HG02870 (cell line): ENCODE results near the gene ADTRP.

ENCODE experiments used
- ATAC-seq: cut with Tn5 transposase; IDR thresholded peaks from one replicate; pipeline ENCODE4 v1.9.1; 2021; ENCODE audit warnings: mild to moderate bottlenecking, moderate library complexity; ENCODE audit not compliant: unreplicated experiment

The ADTRP gene

GRCh38 chr6:11778648-11779328 lies at the start of gene ADTRP:
TSS of gene ADTRP (minus strand) at chr6:11778803. CDS start at chr6:11778759, 44 bp downstream.
- no peak for ATAC-seq

DNA sequence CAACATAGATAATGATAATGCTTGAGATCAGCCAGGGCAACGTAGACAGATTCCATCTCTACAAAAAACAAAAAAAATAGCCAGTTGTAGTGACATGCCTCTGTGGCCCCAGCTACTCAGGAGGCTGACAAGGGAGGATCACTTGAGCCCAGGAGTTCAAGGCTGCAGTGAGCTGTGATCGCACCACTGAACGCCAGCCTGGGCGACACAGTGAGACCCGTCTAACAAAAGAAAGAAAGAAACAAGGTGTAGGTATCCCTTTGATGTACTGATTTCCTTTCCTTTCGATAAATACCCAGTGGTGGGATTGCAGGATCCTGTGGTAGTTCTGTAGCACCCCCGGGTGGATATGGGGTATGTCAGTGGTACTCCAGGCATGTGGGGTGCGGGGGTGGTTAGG lies 48.2 kb upstream of the ADTRP start:
- no peak for ATAC-seq

DNA sequence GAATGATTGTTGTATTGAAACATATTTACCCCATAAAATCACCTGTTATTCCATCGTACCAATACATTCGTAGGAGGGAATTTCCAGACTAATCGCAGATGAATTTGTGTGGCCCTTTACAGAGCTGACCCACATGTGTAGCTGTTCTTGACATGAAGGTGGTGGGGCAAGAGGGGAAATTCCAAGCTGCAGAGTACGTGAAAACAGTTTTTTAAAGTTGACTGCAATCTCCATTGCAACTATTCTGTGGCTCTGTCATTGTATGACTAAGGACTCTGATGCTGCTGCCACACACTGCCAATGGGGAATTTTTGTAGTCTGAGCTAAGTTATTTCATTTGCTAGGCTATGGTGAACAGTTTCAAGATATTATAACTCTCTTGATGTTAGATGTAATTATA lies 46.4 kb upstream of the ADTRP start:
- peak; percentile 78 for ATAC-seq

DNA sequence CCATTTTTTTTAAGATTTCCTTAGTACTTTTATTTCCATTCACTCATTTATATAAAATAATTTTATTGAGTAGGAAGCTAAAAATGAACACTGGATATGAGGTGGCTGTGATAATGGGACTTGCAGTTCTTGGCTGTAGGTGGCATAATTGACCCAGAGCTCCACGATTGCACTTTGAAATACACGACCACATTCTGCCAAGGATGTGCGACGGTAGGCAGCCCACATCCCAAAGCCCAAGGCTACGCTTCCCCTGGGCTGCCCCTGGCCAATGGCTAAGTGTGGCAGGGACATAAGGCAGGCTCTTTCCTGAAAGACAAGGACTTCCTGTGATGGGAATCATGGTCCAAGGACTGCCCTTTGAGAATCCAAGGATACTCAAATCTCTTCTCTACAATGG lies 43.7 kb upstream of the ADTRP start:
- ATAC-seq: no peak

- no peak for ATAC-seq
Observed at GRCh38 chr6:11821781-11822180, 43.2 kb upstream of the ADTRP start.

DNA sequence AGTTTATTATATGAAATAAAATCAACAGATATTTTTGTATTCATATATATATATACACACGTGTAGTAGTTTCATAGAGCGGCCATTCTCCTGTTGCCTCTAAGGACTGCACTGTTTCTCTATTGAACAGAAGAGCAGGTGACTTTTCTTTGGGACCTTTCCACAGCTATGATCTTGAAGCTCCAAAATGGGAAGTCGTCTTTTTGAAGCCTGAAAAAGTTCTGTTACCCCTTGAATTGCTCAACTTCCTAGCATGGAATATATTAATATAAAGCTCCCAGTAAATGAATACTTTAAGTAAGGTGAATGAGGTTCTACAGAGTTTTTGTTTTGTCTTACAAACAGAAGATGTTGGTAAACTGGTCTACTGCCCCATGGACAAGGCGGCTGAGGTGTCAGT lies 42.2 kb upstream of the ADTRP start:
- no peak for ATAC-seq

DNA sequence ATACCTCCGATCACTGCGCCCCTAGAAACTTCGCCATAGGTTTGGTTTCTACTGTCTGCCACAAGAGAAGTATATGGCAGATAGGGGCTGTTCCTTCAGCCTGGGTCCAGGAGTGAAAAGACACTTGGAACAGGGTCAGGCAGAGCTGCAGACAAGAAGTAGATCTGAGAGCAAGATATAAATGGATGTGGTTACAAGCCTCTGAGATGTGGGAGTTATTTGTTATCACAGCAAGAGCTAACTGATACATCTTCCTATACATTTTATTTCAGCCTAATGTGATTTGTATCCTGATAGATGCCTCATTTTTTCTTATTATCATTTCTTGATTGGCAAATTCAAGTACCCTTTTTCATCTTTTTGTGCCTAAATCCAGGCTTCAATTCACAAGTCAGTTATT lies 40.9 kb upstream of the ADTRP start:
- no peak for ATAC-seq

DNA sequence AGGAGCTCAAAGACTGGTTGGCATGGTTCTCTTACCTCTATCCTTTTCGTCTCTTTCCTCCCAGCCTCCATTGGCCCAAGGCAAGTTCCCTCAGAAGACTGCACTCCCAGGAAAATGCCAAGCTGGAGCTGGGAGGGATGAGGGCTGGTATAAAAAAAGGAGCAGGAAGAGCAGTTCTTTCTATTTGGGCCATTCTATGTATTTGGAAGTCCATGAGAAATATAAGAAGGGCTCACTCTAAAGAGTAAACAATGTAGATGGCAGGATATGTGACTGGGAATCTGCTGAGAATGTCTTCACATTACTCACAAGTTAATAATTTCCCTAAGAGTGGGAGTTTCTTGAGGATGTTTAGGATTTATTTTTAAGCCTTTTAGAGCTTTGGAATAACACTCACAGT lies 36.6 kb upstream of the ADTRP start:
- no peak for ATAC-seq

- no peak for ATAC-seq
Observed at GRCh38 chr6:11814819-11815218, 36.2 kb upstream of the ADTRP start.

DNA sequence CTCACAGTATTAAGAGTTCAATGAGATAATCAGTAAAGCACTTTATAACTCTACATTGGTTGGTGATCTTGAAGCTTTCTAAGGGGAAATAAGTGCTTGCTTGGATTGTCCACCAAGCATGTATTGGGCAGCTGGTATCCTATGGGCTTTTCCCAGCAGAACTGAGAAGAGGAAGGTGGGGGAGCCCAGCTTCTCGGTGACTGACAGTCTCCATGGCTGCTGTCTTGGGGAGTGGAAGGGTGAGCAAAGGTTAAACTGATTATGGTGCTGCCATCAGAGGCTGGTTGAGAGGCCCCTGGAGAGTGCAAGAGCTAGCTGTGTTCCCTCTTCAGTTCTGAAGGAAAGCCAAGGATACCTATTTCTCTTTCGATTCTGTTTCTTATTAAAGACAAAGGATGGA lies 35.5 kb upstream of the ADTRP start:
- no peak for ATAC-seq

- no peak for ATAC-seq
Observed at GRCh38 chr6:11813606-11814005, 35.0 kb upstream of the ADTRP start.

DNA sequence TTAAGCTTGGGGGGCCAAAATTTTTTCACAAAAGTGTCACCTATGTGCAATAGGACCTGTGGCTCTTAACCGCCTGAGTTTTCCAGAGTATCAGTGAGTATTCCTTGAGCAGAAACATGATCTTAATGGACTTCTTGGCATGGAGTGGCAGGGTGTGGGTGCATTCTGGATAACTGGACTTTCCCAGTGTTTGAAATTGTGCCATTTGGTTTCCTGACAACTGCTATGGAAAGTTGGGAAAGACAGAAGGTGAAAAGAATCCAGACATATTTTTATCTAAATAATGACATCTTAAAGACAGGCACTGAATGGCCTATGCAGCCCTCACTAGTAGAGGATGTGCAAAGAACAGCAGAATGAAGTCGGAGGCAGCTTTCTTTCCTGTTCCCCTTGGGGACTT lies 34.3 kb upstream of the ADTRP start:
- no peak for ATAC-seq

DNA sequence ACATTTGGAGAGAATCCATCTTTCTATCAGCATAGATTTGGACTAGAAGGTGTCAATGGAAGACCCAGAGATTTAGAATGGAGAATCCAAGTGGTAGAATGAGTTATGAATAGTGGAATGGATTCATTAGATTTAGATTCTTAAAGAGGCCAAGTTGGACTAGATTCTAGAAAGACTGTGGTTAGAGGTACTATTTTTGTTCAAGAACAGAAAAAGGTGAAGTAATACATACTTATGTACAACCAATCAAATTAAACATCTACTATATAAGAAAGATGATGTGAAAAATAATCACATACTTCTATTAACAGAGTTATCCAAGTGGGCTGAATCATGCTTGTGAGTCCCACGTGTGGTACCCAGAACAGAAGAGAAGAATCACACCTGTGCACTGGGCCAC lies 33.8 kb upstream of the ADTRP start:
- ATAC-seq: no peak

- ATAC-seq: no peak
Observed at GRCh38 chr6:11811644-11812264, 33.2 kb upstream of the ADTRP start.

DNA sequence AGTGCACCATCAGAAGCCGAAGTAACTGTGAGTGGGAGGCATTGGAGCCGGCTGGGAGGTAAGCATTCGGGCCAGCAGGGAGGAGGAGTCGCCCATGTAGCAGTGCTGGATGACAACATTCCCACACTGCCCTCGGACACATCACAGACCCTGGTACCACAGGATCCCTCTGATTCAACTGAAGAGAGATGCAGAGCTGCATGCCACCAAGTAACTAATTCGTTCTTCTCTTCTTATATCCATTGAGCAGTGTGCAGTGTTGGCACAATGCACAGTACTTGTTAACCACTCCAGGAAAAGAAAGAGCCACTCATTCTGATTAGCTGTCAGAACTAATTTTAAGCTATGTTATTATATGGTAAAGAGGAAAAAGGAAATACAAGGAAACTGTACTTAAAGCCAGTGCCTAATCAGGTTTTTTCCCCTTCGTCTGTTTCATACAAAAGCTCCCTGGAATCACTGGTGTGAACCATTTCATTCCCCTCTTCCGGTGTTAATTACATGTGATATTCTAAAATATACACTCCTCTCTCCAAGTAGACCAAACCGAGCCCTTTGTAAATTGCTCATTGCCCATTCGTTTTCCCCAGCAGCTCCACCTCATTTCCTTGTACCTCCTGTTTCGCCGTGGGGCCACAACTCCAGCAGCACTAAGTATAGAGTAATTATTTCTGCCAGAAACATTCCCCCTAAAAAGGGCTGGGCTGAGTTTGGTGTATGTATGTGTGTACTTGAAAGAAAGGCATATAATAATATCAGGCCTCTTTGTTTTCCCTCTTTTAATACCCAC lies 32.4 kb upstream of the ADTRP start:
- no peak for ATAC-seq

DNA sequence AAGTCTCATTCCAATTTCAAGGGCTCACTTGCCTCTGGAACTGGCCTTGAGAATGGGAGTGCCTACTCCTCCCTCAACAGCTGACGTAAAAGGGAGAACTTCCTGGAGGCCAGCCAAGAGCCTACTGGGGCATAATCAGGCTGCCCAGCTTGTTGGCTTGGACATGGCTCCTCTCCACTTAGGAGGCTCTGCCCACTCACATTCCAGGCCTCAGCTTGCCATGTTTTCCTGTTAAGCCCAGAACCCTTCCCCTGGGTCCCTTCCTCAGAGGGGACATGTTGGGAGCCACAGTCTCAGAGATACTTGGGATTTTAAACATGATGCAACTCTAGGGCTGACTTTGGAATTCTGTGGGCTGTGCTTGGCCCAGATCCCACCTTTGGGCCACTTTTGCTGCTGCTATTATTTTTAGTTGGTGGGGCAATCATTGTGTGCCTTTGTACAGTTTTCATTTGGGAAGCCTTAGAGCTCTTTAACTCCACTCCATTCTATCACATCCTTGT lies 31.5 kb upstream of the ADTRP start:
- no peak for ATAC-seq

- no peak for ATAC-seq
Observed at GRCh38 chr6:11808054-11808453, 29.5 kb upstream of the ADTRP start.

- no peak for ATAC-seq
Observed at GRCh38 chr6:11806561-11807317, 28.1 kb upstream of the ADTRP start.

- ATAC-seq: no peak
Observed at GRCh38 chr6:11805259-11806053, 26.9 kb upstream of the ADTRP start.

- no peak for ATAC-seq
Observed at GRCh38 chr6:11804701-11805100, 26.1 kb upstream of the ADTRP start.
